HG02759 (cell line): ENCODE results near the gene PALD1.

Experiments used
- ATAC-seq: cut with Tn5 transposase; IDR thresholded peaks from one replicate; pipeline ENCODE4 v1.9.1; 2021; ENCODE audit warnings: mild to moderate bottlenecking, moderate library complexity; ENCODE audit not compliant: unreplicated experiment

PALD1 gene

DNA sequence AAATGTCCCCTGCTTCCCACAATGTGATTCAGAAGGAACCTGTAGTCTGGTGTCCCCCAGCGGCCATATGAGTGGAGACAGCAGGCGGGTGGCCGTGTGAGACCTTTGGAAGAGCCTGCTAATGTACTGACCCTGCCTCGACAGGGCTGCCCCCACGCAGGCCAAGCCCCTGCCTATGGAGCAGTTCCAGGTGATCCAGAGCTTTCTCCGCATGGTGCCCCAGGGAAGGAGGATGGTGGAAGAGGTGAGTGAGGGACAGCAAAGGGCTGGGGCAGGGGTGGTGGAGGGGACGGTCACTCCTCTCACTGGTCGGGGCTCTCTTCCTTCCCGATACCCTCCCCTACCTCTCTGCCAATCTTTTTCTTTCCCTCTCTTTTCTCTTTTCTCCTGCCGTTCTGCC, 55.7 kb downstream of the PALD1 start:
- ATAC-seq = no peak

DNA sequence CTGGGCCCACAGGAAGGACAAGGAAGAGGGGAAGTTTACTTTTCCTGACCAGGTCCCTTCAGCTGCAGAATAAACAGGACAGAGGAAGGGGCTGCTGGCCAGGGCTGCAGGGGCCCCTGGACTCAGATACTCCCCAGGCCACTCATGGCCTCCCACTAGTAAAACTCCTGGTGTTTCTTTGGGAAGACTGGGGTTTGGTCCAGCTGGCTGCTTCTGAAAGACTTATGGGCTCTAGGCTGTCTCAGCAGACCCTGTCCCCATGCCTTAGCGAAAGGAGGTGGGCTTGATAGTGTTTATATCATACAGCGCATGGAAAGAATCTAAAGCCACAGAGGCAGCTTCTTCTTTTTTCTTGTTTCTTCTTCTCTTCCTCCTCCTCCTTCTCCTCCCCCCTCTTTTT, 56.4 kb downstream of the PALD1 start:
- ATAC-seq = no peak

DNA sequence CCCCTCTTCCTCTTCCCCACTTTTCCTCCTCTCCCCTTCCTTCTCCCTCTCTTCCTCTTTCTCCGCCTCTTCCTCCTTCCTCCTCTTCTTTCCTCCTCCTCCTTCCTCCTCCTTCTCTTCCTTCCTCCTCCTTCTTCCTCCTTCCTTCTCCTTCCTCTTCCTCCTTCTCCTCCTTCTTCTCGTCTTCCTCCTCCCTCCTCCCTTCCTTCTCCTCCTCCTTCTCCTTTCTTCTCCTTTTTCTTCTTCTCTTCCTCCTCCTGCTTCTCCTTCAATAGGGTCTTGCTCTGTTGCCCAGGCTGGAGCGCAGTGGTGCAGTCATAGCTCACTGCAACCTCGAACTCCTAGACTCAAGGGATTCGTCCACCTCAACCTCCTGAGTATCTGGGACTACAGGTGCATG, 56.9 kb downstream of the PALD1 start:
- ATAC-seq = no peak

DNA sequence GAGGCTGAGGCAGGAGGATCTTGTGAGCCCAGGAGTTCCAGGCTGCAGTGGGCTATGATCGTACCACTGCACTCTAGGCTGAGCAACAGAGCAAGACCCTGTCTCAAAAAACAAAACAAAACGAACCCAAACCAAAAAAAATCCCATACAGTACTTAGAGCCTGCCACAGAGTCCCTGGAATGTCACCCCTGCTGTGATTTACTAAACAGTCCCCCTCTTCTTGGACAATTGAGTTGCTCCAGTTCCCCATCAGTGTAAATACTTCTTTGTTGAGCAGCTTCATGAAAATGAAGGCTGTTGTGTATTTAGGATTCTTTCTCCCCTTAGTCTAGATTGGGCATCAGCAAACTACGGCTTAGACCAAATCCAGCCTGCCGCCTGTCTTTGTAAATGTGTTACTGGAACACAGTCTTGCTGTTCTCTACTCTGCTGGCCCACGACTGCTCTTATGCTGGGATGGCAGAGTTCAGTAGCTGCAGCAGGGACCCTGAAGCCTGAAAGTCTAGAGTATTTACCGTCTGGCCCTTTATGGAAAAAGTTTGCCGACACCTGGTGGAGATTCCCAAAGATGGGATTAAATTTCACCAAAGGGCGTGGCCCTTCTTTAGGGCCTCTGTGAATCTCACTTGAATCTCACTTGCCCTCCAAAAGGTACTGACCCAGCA, 57.8 kb downstream of the PALD1 start:
- no peak for ATAC-seq

DNA sequence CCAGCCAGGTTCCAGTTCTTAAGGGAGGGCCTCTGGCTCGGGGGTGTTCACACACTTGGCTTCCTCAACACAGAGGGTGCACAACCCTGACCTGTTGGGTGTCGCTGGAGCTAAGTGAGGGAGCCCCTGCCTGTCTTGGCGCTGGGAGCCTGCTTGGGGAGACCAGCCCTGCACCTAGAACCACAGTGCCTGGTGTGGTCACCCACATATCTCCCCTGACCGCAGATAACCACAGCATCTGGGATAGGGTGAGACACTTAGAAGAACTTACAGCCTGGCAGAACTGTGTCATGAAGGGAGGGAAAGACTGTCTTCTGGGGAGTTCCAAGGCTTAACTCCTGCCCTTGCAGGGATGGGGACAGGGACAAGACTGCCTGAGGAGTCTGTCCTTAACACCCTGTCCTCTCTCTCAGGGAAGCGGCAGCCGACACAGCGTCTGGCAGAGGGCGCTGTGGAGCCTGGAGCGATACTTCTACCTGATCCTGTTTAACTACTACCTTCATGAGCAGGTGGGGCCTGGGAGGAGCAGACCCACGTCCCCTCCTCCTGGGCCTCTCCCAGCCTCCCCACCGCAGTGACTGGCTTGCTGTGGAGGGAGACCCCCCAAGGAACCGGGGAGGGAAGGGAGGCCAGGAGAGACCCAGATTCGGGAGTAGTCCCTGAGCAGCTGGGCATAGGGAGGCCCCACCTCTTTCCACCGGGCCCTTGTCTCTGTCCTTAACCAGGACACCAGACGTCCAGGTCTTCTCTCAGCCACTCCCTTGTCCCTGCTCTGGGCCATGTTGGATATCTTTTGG, 59.0 kb downstream of the PALD1 start:
- ATAC-seq = no peak

DNA sequence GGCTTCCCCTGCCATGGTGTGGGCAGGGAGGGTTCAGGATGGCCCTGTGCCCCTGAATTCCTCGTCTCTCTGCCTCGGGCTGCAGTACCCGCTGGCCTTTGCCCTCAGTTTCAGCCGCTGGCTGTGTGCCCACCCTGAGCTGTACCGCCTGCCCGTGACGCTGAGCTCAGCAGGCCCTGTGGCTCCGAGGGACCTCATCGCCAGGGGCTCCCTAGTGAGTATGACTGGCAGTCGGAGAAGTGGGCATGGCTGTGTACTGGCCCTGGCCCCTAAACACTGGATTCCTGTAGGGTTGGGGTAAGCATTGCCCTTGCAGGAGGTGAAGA, 59.6 kb downstream of the PALD1 start:
- ATAC-seq = no peak

DNA sequence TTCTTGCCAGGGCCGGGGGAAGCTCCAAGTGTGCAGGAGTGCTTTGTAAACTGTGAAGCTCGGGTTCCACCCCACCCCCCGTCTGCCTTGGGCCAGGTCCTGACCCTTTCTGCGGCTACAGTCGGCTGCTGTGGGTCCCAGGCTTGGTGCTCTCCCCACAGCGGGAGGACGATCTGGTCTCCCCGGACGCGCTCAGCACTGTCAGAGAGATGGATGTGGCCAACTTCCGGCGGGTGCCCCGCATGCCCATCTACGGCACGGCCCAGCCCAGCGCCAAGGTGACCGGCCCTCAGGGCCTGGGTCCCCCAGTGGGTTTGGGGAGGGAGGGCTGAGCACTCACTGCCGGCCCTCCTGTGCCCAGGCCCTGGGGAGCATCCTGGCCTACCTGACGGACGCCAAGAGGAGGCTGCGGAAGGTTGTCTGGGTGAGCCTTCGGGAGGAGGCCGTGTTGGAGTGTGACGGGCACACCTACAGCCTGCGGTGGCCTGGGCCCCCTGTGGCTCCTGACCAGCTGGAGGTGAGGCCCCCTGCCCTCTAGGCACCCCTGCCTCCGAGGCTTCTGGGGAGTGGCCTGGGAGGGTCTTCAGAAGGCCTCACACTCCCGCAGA, 60.3 kb downstream of the PALD1 start:
- no peak for ATAC-seq

DNA sequence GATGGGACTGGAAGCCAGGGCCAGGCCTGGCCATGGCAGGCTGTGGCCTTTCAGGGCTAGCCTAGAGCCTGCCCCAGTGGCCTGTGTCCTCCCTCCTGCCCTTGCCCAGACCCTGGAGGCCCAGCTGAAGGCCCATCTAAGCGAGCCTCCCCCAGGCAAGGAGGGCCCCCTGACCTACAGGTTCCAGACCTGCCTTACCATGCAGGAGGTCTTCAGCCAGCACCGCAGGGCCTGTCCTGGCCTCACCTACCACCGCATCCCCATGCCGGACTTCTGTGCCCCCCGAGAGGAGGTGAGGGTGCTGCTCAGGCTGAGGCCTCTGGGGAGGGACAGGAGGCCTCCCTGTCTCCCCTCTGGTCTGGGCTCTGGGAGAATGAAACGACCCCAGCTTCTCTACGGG, 60.9 kb downstream of the PALD1 start:
- no peak for ATAC-seq

DNA sequence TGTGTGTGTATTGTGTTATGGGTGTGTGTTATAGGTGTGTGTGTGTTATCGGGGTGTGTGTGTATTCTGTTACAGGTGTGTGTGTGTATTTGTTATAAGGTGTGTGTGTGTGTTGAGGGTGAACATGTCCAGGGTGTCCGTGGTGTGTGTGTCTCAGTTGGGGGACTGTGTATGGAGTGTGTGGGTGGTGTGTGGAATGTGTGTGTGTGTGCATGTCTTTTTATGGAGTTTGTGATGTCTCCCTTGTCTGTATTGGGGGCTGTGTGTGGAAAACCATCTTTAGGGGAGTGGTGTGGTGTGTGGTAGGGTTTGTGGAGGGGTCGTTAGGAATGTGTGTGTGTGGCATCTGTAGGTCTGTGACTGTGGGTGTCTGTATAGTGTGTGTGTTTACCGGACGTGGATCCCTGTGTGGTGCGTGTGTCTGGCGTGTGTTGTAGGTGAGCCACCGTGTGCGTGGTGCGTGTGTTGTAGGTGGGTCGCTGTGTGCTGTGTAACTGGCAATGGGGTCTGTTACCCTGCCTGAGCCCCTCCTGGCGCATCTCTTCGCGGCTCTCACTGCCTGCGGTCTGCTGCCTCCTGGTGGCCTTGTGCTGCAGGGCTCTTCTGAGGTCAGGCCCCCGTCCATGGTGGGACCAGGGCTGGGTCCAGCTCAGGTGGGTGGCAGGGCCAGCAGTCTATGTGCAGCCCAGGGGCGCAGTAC, 61.7 kb downstream of the PALD1 start:
- no peak for ATAC-seq

DNA sequence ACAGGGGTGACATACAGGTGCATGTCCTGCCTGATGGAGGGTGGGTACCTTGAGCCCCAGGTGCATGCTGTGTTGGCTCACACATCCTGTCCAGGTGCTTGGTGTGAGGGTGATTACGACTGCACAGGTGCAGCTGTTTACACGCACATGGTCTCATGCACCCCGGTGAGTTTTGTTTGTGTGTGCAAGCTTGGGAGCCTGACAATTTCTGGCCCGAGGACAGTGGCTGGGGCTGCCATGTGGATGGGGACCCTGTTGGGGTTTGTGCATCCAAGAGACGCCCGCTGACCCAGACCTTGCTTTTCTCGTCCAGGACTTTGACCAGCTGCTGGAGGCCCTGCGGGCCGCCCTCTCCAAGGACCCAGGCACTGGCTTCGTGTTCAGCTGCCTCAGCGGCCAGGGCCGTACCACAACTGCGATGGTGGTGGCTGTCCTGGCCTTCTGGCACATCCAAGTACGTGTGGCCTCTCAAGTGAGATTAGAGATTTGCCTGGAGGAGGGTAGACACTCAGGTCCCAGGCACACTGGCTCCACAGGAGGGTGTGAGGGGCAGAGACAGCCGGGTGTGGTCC, 62.3 kb downstream of the PALD1 start:
- no peak for ATAC-seq

DNA sequence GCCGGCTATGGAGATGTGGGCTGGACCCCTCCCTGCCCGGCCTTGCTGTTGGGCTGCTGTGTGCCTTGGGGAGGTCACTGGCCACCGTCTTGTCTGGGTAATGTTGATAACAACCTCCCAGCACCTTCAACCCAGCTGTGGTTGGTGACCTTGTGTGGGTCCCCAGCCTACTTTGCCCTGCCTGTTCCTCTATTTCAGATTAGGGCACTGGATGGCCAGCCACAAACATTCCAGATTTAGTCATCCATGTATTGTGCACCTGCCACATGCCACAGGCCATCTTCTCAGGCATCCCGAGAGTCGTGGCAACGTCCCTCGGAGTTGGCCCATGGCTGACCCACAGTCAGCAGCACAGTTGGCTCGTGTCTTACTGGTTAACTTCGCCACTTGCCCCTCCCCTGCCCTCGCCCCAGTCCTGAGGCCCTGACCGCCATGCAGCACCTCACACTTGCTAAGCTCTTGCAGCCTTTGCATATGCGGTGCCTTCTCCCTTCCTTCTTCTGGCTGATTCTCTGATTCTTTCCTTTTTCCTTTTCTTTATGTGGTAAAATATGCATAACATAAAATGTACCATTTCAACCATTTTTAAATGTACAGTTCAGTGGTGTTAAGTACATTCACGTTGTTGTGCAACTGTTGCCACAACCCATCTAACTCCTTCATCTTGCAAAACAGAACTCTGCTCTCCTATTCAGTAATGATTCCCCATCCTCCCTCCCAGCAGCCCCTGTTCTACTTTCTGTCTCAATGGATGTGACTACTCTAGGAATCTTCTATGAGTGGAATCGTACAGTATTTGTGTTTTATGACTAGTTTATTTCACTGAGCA, 63.4 kb downstream of the PALD1 start:
- ATAC-seq = no peak

DNA sequence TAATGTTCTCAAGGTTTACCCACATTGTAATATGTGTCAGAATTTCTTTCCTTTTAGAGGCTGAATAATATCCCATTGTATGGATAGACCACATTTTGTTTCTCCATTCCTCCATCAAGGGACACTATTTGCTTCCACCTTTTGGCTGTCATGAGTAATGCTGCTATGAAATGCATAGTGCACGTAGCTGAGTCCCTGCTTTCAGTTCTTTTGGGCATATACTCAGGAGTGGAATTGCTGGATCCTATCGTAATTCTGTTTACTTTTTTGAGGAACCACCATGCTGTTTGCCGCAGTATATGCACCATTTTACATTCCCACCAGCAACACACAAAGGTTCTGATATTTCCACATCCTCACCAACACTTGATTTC, 64.0 kb downstream of the PALD1 start:
- no peak for ATAC-seq

DNA sequence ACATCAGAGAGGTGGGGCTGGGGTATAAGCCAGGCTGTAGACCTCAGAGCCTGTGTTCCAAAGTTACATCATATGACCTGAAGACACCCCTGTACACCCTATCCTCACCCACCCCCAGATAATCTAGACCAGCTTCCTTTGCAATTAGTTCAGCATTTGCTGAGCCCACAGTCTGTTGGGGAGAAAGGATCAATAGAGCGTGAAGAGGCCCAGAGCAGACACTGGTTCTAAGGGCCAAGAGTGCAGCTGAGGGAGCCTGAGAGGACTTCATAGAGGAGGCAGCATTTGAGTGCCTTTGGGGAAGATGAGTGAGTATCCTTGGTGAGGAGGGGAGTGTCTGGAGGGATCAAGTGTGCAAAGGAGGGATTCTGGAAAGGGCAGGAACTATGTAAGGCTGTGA, 65.3 kb downstream of the PALD1 start:
- no peak for ATAC-seq

DNA sequence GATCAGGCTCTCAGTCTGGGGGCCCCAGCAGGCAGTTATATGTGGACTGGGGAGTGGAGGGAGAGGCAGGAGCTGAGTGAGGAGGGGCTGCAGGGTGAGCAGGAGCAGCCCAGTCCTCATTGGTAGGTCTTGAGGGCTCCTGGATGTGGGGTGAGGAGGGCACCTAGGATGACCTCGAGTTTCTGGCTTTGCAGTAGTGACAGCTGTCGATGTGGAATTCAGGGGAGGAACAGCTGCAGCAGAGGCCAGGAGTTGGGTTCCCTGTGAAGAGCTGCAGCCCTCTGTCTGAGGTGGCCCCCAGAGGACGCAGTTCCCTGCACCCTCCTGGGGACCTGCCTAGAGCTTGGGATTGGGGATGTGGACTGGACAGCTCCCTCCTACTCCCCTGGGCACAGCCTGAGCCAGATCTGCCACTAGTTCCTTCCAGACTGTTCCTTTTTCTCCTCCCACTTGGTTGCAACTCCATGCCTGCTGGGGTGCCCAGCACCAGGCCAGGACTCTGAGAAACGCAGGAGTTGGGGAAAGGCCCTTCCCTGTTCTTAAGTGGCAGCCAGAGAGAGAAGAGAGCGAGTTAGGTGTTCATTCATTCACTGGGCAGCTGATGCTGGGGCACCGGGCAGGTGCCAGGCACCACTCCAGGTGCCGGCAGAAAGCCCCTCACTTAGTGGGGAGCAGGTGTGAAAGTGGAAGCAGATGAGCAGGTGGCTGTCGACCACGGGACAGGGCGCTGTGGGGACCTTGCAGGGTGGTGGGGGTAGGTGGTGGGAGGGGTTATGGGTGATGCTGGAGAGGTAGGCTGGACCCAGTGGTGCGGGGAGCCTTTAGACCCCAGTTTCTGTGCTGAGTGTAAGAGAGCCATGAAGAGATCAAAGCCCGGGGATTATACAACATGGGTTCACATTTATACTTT, 66.1 kb downstream of the PALD1 start:
- no peak for ATAC-seq

DNA sequence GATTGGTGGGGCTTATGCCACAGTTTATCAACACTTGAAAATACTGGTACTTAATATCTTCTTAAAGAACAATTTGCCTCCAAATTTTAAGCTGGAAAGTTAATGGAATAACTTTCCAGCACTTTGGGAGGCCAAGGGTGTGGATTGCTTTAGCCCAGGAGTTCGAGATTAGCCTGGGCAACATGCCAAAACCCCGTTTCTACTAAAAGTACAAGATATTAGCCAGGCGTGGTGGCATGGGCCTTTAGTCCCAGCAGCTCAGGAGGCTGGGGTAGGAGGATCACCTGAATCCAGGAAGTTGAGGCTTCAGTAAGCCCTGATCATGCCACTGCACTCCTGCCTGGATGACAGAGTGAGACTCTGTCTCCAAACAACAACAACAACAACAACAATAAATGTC, 68.0 kb downstream of the PALD1 start:
- no peak for ATAC-seq

DNA sequence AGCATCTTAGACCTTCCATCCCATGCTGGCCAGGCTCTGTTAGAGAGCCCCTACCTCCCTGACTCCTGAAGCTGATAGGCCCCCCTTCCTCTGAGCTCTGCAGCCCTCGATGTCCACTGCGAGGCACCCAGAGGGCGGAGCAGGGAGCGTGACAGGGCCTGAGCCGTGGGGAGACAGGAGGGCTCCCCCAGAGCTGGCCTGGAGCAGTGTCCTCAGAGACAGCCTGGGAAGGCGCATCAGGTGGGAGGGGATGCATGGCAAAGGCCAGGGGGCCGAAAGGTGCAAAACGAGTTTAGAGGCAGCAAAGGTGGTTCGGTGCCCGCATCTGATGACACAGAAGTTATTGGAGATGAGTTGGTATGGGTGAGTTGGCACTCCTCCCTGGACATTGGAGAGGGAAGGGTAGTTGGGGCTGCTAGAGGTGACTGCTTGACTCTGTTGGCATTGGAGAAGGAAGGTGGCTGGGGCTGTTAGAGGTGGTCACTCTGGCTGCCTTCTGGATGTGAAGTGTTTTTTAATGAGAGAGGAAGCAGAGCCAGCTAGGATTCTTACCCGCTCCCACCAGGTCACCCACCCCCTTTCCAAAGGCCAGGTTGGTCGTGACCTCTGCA, 70.9 kb downstream of the PALD1 start:
- ATAC-seq = no peak

DNA sequence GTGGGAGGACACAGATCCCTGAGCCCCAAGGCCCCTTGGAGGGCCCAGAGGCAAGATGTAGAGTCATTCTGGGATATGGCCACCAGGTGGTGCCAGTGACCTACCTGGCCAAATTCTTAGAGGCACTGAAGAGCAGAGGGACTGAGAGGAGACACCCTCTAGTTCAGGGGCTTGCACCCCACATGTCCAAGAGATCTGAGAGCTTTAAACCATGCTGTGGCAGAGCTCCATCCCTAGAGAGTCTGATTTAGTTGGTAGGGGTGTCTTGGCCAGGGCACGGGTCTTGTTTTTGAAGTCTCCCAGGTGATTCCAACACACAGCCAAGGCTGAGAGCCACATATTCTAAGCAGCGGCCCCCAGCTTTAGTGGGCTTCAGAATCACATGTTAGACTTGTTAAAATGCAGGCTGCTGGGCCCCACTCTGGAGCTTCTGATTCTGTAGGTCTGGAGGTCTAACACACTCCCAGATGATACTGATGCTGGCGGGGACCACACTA, 71.4 kb downstream of the PALD1 start:
- ATAC-seq = peak; percentile 55

DNA sequence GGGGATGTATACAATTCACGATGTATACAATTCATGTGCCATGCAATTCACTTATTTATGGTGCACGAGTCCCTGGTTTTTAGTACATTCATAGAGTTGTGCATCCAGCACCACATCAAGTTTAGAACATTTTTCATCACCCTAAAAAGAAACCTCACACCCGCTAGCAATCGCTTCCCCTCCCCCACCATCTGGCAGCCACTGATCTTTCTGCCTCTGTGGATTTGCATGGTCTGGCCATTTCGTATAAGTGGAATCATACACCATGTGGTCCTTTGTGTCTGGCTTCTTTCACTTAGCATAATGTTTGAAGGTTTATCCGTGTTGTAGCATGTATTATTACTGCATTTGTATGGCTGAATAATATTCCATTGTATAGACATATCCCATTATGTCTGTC, 71.9 kb downstream of the PALD1 start:
- ATAC-seq = no peak

DNA sequence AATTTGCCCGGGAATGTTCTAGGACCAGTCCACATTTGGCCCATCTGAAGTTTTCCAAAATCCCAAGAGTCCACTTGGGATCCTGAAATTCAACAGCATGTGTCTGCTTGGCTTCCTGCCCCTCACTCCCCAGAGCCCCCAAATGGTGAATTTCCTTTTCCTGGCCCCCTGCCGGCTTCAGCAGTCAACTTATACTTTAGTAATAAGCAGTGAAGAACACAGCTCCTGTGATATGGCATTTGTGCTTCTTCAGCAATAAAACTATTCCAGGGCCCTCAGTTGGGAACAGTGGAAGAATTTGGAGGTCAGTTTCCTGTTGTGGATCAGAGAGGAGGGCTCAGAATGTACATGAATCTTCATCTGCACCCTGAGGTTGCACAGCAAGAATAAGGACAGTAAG, 72.9 kb downstream of the PALD1 start:
- ATAC-seq = no peak
